ENCODE data around the gene GRIN2D.
A peak's percentile ranks its signal among the peaks of the same experiment; 100 is the strongest.
"Not testable (repeated sequence)": the region's sequence is repeated elsewhere in the genome, so short reads cannot be mapped to it uniquely, and the experiment has no call there.

The GRIN2D gene

DNA sequence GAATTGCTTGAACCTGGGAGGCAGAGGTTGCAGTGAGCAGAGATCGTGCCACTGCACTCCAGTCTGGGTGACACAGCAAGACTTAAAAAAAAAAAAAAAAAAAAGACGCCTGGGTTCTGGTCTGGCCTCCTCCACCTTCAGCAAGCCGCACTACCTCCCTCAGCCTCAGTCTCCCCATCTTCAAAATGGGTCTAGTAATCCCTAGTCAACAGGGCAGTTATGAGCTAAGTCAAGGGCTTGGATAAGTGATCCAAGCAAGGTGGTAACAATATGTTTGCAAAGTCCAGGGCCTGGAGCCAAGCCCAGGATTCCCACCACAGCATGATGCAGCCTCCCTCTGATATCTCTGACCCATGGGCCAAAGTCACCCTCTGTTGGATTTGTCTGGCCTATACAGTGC, 6.5 kb upstream of the GRIN2D start:
- H3K27ac Mint-ChIP-seq: no peak overlapping the region
- H3K4me3 Mint-ChIP-seq: no peak overlapping the region
- H3K36me3 Mint-ChIP-seq: peaks cover 49% of the 10 kb centered on the region
- no peaks in the 10 kb centered on the region for H3K9me3 Mint-ChIP-seq
- ATAC-seq: no peak
- no peaks in the 10 kb centered on the region for H3K27me3 Mint-ChIP-seq
- peaks cover 20% of the 10 kb centered on the region for H3K4me1 Mint-ChIP-seq

DNA sequence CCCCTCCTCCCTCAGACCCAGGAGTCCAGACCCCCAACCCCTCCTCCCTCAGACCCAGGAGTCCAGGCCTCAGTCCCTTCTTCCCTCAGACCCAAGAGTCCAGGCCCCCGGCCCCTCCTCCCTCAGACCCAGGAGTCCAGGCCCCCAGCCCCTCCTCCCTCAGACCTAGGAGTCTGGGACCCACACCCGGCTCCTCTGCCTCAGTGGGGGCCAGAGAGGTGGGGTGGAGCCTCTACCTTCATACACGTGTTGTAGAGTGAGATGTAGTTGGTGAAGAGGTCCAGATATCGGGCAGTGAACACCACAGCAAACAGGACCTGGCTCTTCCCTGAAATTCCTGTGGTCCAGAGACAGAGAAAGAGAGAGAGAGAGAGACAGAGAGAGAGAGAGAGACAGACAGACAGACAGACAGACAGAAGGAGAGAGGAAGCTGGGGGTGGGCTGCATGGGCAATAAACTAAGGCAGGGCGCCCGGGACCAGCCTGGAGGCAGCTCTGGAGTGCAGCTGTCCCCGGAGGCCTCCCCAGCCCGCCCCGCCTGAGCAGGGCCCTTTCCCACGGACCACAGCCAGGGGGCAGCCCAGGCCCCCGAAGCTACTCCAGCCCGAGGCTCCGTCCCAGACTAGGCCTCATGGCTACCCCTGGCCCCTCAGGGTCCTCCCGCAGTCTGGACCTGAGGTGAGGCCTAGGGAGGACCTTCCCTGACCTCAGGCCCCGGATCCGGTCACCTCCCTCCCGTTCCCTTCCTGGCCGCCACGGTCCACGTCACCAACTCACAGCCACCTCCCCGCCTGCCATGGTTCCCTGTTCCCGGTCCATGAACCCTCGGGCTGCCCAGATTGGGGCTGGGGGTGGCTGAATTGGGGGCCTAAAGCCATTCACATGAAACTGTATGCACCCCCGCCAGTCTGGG, 3.0 kb upstream of the GRIN2D start:
- Mint-ChIP-seq H3K4me3 (peak overlapping the region; percentile 96), H3K27me3 (peaks cover 27% of the 10 kb centered on the region), H3K27ac (peak overlapping the region; percentile 96)

GRCh38 chr19:48391100-48392005, 2.1 kb upstream of the GRIN2D start, which contains the start of gene KDELR1:
TSS of gene KDELR1 (minus strand) at chr19:48391551. CDS start at chr19:48391358, 193 bp downstream.
- peaks cover 14% of the 10 kb centered on the region for H3K36me3 Mint-ChIP-seq

More for the DNA sequence above, 3.0 kb upstream of the GRIN2D start:
- Mint-ChIP-seq H3K36me3 (peaks cover 23% of the 10 kb centered on the region), H3K9me3 (no peaks in the 10 kb centered on the region), H3K4me1 (peaks cover 48% of the 10 kb centered on the region)
- peak; percentile 72 for ATAC-seq

DNA sequence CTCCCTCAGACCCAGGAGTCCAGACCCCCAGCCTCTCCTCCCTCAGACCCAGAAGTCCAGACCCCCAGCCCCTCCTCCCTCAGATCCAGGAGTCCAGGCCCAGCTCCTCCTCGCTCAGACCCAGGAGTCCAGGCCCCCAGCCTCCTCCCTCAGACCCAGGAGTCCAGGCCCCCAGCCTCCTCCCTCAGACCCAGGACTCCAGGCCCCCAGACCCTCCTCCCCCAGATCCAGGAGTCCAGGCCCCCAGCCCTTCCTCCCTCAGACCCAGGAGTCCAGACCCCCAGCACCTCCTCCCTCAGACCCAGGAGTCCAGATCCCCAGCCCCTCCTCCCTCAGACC, 1.5 kb upstream of the GRIN2D start:
- Mint-ChIP-seq H3K27ac (peak overlapping the region; percentile 96), H3K4me1 (peaks cover 56% of the 10 kb centered on the region)
- not testable (repeated sequence) for ATAC-seq

More at GRCh38 chr19:48391100-48392005, 2.1 kb upstream of the GRIN2D start, which contains the start of gene KDELR1:
- peaks cover 56% of the 10 kb centered on the region for H3K4me1 Mint-ChIP-seq
- H3K27ac Mint-ChIP-seq: peak within 1 kb of the TSS; percentile 96
- H3K9me3 Mint-ChIP-seq: no peaks in the 10 kb centered on the region
- peak; percentile 86 for ATAC-seq
- H3K4me3 Mint-ChIP-seq: peak within 1 kb of the TSS; percentile 96
- peaks cover 36% of the 10 kb centered on the region for H3K27me3 Mint-ChIP-seq

DNA sequence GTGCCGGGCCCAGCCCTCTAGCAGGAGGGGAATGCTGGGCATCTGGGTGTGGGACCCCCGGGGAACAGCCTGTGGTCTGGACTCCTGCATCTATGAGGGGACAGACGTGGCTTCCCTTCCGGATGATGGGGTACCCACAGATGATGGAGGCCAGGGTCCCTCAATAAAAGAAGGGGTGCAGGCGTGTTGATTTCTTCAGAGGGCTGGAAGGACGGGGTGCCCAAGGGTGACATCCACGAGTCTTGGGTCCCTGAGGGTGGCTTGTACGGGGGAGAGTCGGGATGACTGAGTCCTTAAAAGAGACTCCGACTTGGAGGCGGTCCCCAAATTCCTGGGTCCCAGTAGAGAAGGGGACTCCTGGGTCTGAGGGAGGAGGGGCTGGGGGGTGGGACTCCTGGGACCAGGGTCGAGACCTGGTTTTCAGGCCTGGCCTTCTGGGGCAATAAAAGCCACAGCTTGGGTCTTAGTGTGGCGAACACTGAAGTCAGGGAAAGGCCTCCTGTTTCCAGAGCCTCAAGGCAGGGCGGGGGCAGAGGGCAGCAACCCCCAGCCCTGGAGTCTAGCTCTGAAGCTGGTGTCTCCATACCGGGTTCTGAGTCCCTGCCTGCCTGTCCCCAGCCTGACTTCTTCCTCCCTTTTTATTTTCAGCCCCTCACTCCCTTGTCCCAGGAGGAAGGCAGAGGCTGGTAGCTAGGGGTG, 459 bp upstream of the GRIN2D start:
- Mint-ChIP-seq H3K4me1 (peaks cover 67% of the 10 kb centered on the region), H3K9me3 (no peaks in the 10 kb centered on the region), H3K27me3 (peaks cover 53% of the 10 kb centered on the region), H3K4me3 (peak overlapping the region; percentile 34), H3K36me3 (peaks cover 9% of the 10 kb centered on the region), H3K27ac (peak overlapping the region; percentile 96)
- no peak for ATAC-seq

More for the DNA sequence above, 1.5 kb upstream of the GRIN2D start:
- peaks cover 14% of the 10 kb centered on the region for H3K36me3 Mint-ChIP-seq
- peaks cover 42% of the 10 kb centered on the region for H3K27me3 Mint-ChIP-seq
- H3K4me3 Mint-ChIP-seq: peak overlapping the region; percentile 96
- H3K9me3 Mint-ChIP-seq: not testable (repeated sequence)

- H3K36me3 Mint-ChIP-seq: no peaks in the 10 kb centered on the region
- H3K4me1 Mint-ChIP-seq: peaks cover 70% of the 10 kb centered on the region
- peak overlapping the region; percentile 8 for H3K27ac Mint-ChIP-seq
- peak overlapping the region; percentile 49 for H3K4me3 Mint-ChIP-seq
- peaks cover 57% of the 10 kb centered on the region for H3K27me3 Mint-ChIP-seq
- peaks cover 6% of the 10 kb centered on the region for H3K9me3 Mint-ChIP-seq
- ATAC-seq: no peak
These were observed 1.1 kb downstream of the GRIN2D start for GRCh38 chr19:48394331-48395169.

DNA sequence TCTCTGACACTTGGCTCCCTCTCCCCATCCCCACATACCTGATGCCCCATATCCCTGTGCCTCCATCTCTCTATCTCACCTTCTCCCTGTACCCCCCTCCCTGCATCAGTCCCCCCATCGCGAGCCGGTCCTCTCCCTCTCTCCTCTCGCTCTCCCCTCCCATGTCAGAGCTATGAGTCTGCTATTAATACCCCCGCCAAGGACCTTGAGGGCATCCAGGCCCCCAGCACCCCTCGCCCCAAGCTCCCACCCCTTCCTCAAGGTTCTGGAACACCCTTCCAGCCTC, 1.6 kb downstream of the GRIN2D start:
- ATAC-seq: no peak
- Mint-ChIP-seq H3K9me3 (peaks cover 9% of the 10 kb centered on the region), H3K4me1 (peaks cover 72% of the 10 kb centered on the region), H3K36me3 (no peaks in the 10 kb centered on the region), H3K27me3 (peaks cover 57% of the 10 kb centered on the region), H3K27ac (peak overlapping the region; percentile 51), H3K4me3 (peak overlapping the region; percentile 35)

GRCh38 chr19:48395499-48395898, 2.0 kb downstream of the GRIN2D start:
- H3K36me3 Mint-ChIP-seq: no peaks in the 10 kb centered on the region
- H3K27me3 Mint-ChIP-seq: peaks cover 57% of the 10 kb centered on the region
- H3K9me3 Mint-ChIP-seq: peaks cover 9% of the 10 kb centered on the region
- ATAC-seq: no peak
- peak overlapping the region; percentile 51 for H3K27ac Mint-ChIP-seq
- H3K4me1 Mint-ChIP-seq: peaks cover 68% of the 10 kb centered on the region
- H3K4me3 Mint-ChIP-seq: no peak overlapping the region

DNA sequence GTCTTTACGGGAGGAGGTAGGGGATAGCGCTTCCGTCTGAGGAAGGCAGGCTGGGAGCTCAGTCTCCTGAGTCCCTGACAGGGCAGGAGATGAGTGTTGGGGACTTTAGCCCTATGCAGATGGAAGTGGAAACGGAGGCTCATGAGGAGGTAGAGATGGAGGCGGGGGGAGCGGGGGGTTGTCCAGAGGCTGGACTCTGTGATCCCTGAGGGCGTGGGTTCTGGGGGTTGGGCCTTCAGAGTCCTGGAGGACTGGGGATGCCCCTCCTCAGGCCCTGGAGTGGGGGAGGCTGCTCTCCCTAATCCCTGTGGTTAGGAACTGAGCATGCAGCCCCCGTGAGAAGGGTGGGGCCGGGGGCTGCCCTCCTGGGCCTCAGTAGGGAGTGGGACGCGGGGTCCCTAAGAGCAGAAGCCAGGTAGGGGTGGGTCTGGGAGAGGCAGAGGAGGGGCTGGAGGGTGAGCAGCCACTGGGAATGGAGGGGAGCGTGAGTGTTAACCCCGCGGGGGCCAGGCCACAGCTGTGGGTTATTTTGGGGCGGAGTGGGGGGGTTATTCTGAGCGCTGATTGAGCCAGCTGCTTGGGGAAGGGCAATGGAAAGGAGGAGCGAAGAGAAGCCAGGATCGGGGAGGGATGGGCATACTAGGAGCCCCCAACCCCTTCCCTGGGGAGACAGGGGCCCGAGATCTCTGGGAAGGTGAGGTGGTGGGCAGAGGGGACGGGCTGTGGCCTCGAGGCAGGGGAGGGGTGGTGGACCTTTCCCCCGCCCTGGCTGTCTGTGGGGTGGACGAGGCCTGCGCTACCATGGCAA, 2.8 kb downstream of the GRIN2D start:
- H3K36me3 Mint-ChIP-seq: no peaks in the 10 kb centered on the region
- peaks cover 9% of the 10 kb centered on the region for H3K9me3 Mint-ChIP-seq
- H3K4me1 Mint-ChIP-seq: peaks cover 67% of the 10 kb centered on the region
- peak overlapping the region; percentile 7 for H3K4me3 Mint-ChIP-seq
- no peak for ATAC-seq
- H3K27me3 Mint-ChIP-seq: peaks cover 57% of the 10 kb centered on the region
- H3K27ac Mint-ChIP-seq: peak overlapping the region; percentile 51

GRCh38 chr19:48396824-48397176, 3.3 kb downstream of the GRIN2D start:
- H3K36me3 Mint-ChIP-seq: no peaks in the 10 kb centered on the region

DNA sequence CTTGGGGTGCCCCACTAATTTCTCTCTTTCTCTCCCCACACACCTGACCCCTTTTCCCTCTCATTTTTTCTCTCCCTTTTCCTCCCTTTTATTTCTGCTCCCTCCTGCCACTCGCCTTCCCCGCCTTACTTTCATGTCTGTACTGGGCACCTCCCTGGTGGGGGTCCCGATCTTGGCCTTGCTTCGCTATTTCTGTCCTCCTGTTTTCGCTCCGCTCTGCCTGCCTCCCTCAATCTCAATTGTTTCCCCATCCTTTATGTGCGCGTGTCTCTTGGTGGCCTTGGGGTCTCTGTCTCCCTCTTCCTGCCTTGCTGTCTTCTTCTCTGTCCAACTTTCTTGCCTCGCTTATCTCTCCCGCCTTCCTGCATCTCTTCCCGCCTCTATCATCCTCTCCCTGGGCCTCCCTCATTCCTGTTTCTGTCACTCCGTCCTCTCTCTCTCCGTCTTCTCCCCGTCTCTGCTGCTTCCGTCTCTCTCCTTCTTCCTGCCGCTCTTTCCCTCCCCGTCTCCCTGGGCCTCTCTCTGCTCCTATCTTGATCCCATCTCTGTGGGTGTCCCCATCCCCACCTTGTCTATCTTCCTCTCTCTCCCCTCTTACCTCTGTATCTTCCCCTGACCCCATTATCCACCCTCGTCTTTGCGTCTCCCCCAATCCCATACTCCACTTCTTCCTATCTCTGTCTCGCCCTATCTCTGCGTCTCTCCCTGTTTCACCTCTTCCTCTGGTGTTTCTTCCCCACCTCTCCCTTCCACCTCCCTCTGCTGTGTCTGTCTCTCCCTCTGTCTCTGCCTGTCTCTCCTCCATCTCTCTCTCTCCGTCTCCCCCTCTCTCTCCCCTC, 4.0 kb downstream of the GRIN2D start:
- Mint-ChIP-seq H3K9me3 (peaks cover 9% of the 10 kb centered on the region), H3K27me3 (peaks cover 56% of the 10 kb centered on the region), H3K36me3 (no peaks in the 10 kb centered on the region), H3K4me1 (peaks cover 55% of the 10 kb centered on the region), H3K4me3 (peak overlapping the region; percentile 82), H3K27ac (peak overlapping the region; percentile 87)
- ATAC-seq: no peak

More at GRCh38 chr19:48396824-48397176, 3.3 kb downstream of the GRIN2D start:
- H3K9me3 Mint-ChIP-seq: peaks cover 9% of the 10 kb centered on the region
- peaks cover 62% of the 10 kb centered on the region for H3K4me1 Mint-ChIP-seq
- H3K27me3 Mint-ChIP-seq: peaks cover 57% of the 10 kb centered on the region
- no peak overlapping the region for H3K4me3 Mint-ChIP-seq
- H3K27ac Mint-ChIP-seq: no peak overlapping the region
- no peak for ATAC-seq

DNA sequence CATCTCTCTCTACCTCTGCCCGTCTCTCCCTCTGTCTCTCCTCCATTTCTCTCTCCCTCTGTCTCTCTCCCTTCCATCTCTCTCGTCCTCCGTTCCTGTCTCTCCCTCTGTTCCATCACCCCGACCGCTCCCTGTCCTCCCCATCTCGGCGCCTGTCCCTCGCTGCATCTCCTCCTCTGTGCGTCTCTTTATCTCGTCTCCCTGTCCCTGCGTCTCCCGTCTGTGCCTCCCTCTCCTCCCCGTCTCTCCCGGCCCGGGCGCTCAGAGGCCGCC, 4.6 kb downstream of the GRIN2D start:
- Mint-ChIP-seq H3K27ac (peak overlapping the region; percentile 87), H3K4me3 (peak overlapping the region; percentile 82), H3K36me3 (no peaks in the 10 kb centered on the region), H3K4me1 (peaks cover 50% of the 10 kb centered on the region), H3K9me3 (peaks cover 9% of the 10 kb centered on the region), H3K27me3 (peaks cover 50% of the 10 kb centered on the region)
- no peak for ATAC-seq

All from stimulated activated memory B cell treated with anti-CD40 and anti-IgM and Interleukin-4, amounts not matched to agents 10 μg/mL and 1 μg/mL and 100 μg/mL, for 72 hours (primary cell).